Stimulated activated naive CD8-positive, alpha-beta T cell treated with anti-CD3 and anti-CD28 coated beads, Interleukin-15, Interleukin-2, amounts not matched to agents 100 ng/mL and 50 ng/mL, for 24 hours (primary cell): ENCODE measurements around the gene ZNF579.
A peak's percentile ranks its signal among the peaks of the same experiment; 100 is the strongest.

Source experiments
- H3K27ac Mint-ChIP-seq: one replicate; pipeline ENCODE4 v1.8.0; 2021; ENCODE audit warnings: mild to moderate bottlenecking, mixed read lengths
- H3K27me3 Mint-ChIP-seq: one replicate; pipeline ENCODE4 v1.8.0; 2021; ENCODE audit warnings: mixed read lengths
- H3K36me3 Mint-ChIP-seq: one replicate; pipeline ENCODE4 v1.8.0; 2021; ENCODE audit warnings: low read depth, mixed read lengths
- H3K4me1 Mint-ChIP-seq: one replicate; pipeline ENCODE4 v1.8.0; 2021; ENCODE audit warnings: low read depth, mixed read lengths
- H3K4me3 Mint-ChIP-seq: one replicate; pipeline ENCODE4 v1.8.0; 2021; ENCODE audit warnings: mild to moderate bottlenecking, mixed read lengths
- H3K9me3 Mint-ChIP-seq: one replicate; pipeline ENCODE4 v1.8.0; 2021; ENCODE audit warnings: mixed read lengths

ZNF579 gene

GRCh38 chr19:55602104-55603001 lies 21.7 kb upstream of the ZNF579 start:
- H3K9me3 Mint-ChIP-seq, result no peaks in the 10 kb centered on the region
- no peak overlapping the region for H3K4me3 Mint-ChIP-seq
- peaks cover 49% of the 10 kb centered on the region for H3K4me1 Mint-ChIP-seq
- H3K27ac Mint-ChIP-seq, result no peak overlapping the region
- peaks cover 25% of the 10 kb centered on the region for H3K36me3 Mint-ChIP-seq
- H3K27me3 Mint-ChIP-seq, result no peaks in the 10 kb centered on the region

- H3K36me3 Mint-ChIP-seq, result peaks cover 26% of the 10 kb centered on the region
- no peaks in the 10 kb centered on the region for H3K9me3 Mint-ChIP-seq
These were observed 20.4 kb upstream of the ZNF579 start for GRCh38 chr19:55601084-55601483.

GRCh38 chr19:55600662-55601028 lies 20.0 kb upstream of the ZNF579 start:
- Mint-ChIP-seq H3K27me3 (no peaks in the 10 kb centered on the region), H3K4me1 (peaks cover 37% of the 10 kb centered on the region), H3K9me3 (no peaks in the 10 kb centered on the region), H3K27ac (no peak overlapping the region), H3K4me3 (peak overlapping the region; percentile 85), H3K36me3 (peaks cover 30% of the 10 kb centered on the region)

More at GRCh38 chr19:55601084-55601483, 20.4 kb upstream of the ZNF579 start:
- no peaks in the 10 kb centered on the region for H3K27me3 Mint-ChIP-seq
- peaks cover 41% of the 10 kb centered on the region for H3K4me1 Mint-ChIP-seq
- H3K27ac Mint-ChIP-seq, result no peak overlapping the region
- peak overlapping the region; percentile 85 for H3K4me3 Mint-ChIP-seq

- peak within 1 kb of the TSS; percentile 98 for H3K27ac Mint-ChIP-seq
- H3K4me3 Mint-ChIP-seq, result peak within 1 kb of the TSS; percentile 95
- peaks cover 36% of the 10 kb centered on the region for H3K36me3 Mint-ChIP-seq
- peaks cover 37% of the 10 kb centered on the region for H3K4me1 Mint-ChIP-seq
- no peaks in the 10 kb centered on the region for H3K9me3 Mint-ChIP-seq
- no peaks in the 10 kb centered on the region for H3K27me3 Mint-ChIP-seq
These were observed 19.4 kb upstream of the ZNF579 start, which contains the start of gene ZNF524 for GRCh38 chr19:55599842-55600661. Gene ZNF524, plus strand, starts transcription at chr19:55600288. Its CDS starts 1,825 bp downstream, at chr19:55602113.

- peak within 1 kb of the TSS; percentile 95 for H3K4me3 Mint-ChIP-seq
- peak within 1 kb of the TSS; percentile 98 for H3K27ac Mint-ChIP-seq
- no peaks in the 10 kb centered on the region for H3K9me3 Mint-ChIP-seq
- H3K27me3 Mint-ChIP-seq, result no peaks in the 10 kb centered on the region
- H3K36me3 Mint-ChIP-seq, result peaks cover 41% of the 10 kb centered on the region
- H3K4me1 Mint-ChIP-seq, result peaks cover 33% of the 10 kb centered on the region
These were observed 18.8 kb upstream of the ZNF579 start, which contains the start of gene FIZ1 for GRCh38 chr19:55599468-55599841. Gene FIZ1, minus strand, starts transcription at chr19:55599517. Its CDS starts 1,652 bp downstream, at chr19:55597865.

- peak overlapping the region; percentile 98 for H3K27ac Mint-ChIP-seq
- H3K9me3 Mint-ChIP-seq, result no peaks in the 10 kb centered on the region
- H3K4me3 Mint-ChIP-seq, result peak overlapping the region; percentile 95
- peaks cover 31% of the 10 kb centered on the region for H3K4me1 Mint-ChIP-seq
- H3K27me3 Mint-ChIP-seq, result no peaks in the 10 kb centered on the region
- H3K36me3 Mint-ChIP-seq, result peaks cover 41% of the 10 kb centered on the region
These were observed 18.2 kb upstream of the ZNF579 start for GRCh38 chr19:55598719-55599467.

GRCh38 chr19:55598034-55598433 lies 17.4 kb upstream of the ZNF579 start:
- Mint-ChIP-seq H3K36me3 (peaks cover 41% of the 10 kb centered on the region), H3K27ac (no peak overlapping the region)

GRCh38 chr19:55597501-55597921 lies 16.9 kb upstream of the ZNF579 start:
- no peak overlapping the region for H3K4me3 Mint-ChIP-seq
- peaks cover 25% of the 10 kb centered on the region for H3K4me1 Mint-ChIP-seq
- H3K9me3 Mint-ChIP-seq, result no peaks in the 10 kb centered on the region
- no peak overlapping the region for H3K27ac Mint-ChIP-seq
- H3K36me3 Mint-ChIP-seq, result peaks cover 41% of the 10 kb centered on the region
- no peaks in the 10 kb centered on the region for H3K27me3 Mint-ChIP-seq

More at GRCh38 chr19:55598034-55598433, 17.4 kb upstream of the ZNF579 start:
- no peaks in the 10 kb centered on the region for H3K9me3 Mint-ChIP-seq
- peaks cover 25% of the 10 kb centered on the region for H3K4me1 Mint-ChIP-seq
- H3K4me3 Mint-ChIP-seq, result no peak overlapping the region
- H3K27me3 Mint-ChIP-seq, result no peaks in the 10 kb centered on the region

- Mint-ChIP-seq H3K27me3 (no peaks in the 10 kb centered on the region), H3K4me3 (no peak overlapping the region), H3K36me3 (peaks cover 46% of the 10 kb centered on the region), H3K27ac (no peak overlapping the region), H3K9me3 (no peaks in the 10 kb centered on the region), H3K4me1 (peaks cover 20% of the 10 kb centered on the region)
These were observed 15.7 kb upstream of the ZNF579 start for GRCh38 chr19:55596304-55596703.

- no peaks in the 10 kb centered on the region for H3K27me3 Mint-ChIP-seq
- no peaks in the 10 kb centered on the region for H3K9me3 Mint-ChIP-seq
- no peak overlapping the region for H3K4me3 Mint-ChIP-seq
- H3K4me1 Mint-ChIP-seq, result peaks cover 14% of the 10 kb centered on the region
- no peak overlapping the region for H3K27ac Mint-ChIP-seq
- peaks cover 46% of the 10 kb centered on the region for H3K36me3 Mint-ChIP-seq
These were observed 14.4 kb upstream of the ZNF579 start for GRCh38 chr19:55594996-55595545.

GRCh38 chr19:55593096-55593772 lies 12.6 kb upstream of the ZNF579 start:
- Mint-ChIP-seq H3K27me3 (no peaks in the 10 kb centered on the region), H3K36me3 (peaks cover 40% of the 10 kb centered on the region), H3K4me1 (peaks cover 8% of the 10 kb centered on the region), H3K9me3 (no peaks in the 10 kb centered on the region), H3K27ac (no peak overlapping the region), H3K4me3 (no peak overlapping the region)

GRCh38 chr19:55592391-55593090 lies 11.9 kb upstream of the ZNF579 start:
- Mint-ChIP-seq H3K9me3 (no peaks in the 10 kb centered on the region), H3K4me3 (no peak overlapping the region), H3K36me3 (peaks cover 36% of the 10 kb centered on the region), H3K27ac (no peak overlapping the region), H3K27me3 (no peaks in the 10 kb centered on the region), H3K4me1 (peaks cover 5% of the 10 kb centered on the region)

GRCh38 chr19:55591555-55591954 lies 10.9 kb upstream of the ZNF579 start:
- Mint-ChIP-seq H3K4me3 (no peak overlapping the region), H3K9me3 (no peaks in the 10 kb centered on the region), H3K27me3 (no peaks in the 10 kb centered on the region), H3K27ac (no peak overlapping the region), H3K4me1 (peaks cover 10% of the 10 kb centered on the region), H3K36me3 (peaks cover 29% of the 10 kb centered on the region)
